Urinary bladder (tissue), 4 donors: ENCODE data around the gene OR5J2. TPM values are rescaled to one million over a fixed set of nuclear protein-coding genes. Genes with fewer than 3 reads are reported as not detected.
"Not testable (repeated sequence)": the region's sequence is repeated elsewhere in the genome, so short reads cannot be mapped to it uniquely, and the experiment has no call there.

Experiments used
- DNase-seq: peaks from one replicate; pipeline ENCODE4 v3.0.0-alpha.2; 2015; ENCODE audit errors: extremely low spot score
- H3K27ac ChIP-seq: one replicate; pipeline ENCODE4 v1.5.1; 2013; ENCODE audit warnings: low read depth, mild to moderate bottlenecking, moderate library complexity
- H3K36me3 ChIP-seq: one replicate; pipeline ENCODE4 v1.6.1; 2013; ENCODE audit warnings: mild to moderate bottlenecking, moderate library complexity; ENCODE audit not compliant: insufficient read depth
- H3K4me1 ChIP-seq: one replicate; pipeline ENCODE4 v1.6.1; 2013; ENCODE audit warnings: mild to moderate bottlenecking, moderate library complexity; ENCODE audit not compliant: insufficient read depth
- H3K4me3 ChIP-seq: one replicate; pipeline ENCODE4 v1.5.1; 2013; ENCODE audit warnings: low read depth, low read length
- WGBS: extraction: QIAGEN DNeasy Blood & Tissue Kit; methylation state at CpG from one replicate; pipeline ENCODE4 v1.1.7; 2013; 5-methylcytosine and 5-hydroxymethylcytosine counted together
- polyA plus RNA-seq: library from polyadenylated mRNA; stranded (reverse); fragments of 200-250 nt; gene quantifications from one replicate; pipeline ENCODE4 v1.2.3, GENCODE V29; 2013
- total RNA-seq: library from RNA; depleted of rRNA; stranded (reverse); fragments of >200 nt; gene quantifications from one replicate; pipeline ENCODE4 v1.2.3, GENCODE V29; 2014
- donor health status: healthy with polysubstance abuse.
- donor health status: healthy.

OR5J2 gene
- not detected for total RNA-seq
- not detected for polyA plus RNA-seq

- 65% methylated on average over 1 of the region's 1 CpG for WGBS
- Histone ChIP-seq H3K4me3 (no peak within 1 kb of the TSS), H3K27ac (no peak within 1 kb of the TSS), H3K36me3 (no peaks in the 10 kb centered on the region), H3K4me1 (no peaks in the 10 kb centered on the region)
- DNase-seq = no peak
These were observed at the start of gene OR5J2 for GRCh38 chr11:56176318-56176717. OR5J2 (plus strand) TSS chr11:56176618; CDS start chr11:56176618, 0 bp downstream.

DNA sequence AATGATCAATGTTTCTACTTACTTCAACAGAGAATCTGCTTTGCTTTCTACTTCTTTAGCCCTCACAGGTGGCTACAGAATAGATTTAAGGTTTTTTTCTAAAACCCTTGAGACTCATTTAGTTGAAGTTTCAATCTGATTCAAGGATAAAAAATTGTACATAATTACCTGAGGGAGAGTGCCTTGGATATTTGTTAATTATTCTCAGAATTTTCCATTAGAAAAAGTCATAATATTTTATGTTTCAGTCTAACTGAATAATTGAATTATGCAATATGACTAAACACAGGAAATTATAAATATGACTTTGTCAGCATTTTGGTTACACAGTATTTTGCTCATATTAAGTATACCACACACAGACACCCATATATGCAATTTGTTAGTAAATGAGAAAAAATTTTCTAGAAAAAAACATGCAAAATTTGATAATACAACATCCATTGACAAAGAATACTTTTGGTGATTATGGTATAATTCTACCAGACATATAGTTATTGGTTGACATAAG is 36.2 kb upstream of the OR5J2 start, which contains the start of gene OR8J3:
TSS of gene OR8J3 (minus strand) at position 51 of the 511 bp plus-strand sequence. CDS start 2,483 bp downstream, outside the sequence.
- DNase-seq = no peak
- H3K36me3 ChIP-seq = no peaks in the 10 kb centered on the region

DNA sequence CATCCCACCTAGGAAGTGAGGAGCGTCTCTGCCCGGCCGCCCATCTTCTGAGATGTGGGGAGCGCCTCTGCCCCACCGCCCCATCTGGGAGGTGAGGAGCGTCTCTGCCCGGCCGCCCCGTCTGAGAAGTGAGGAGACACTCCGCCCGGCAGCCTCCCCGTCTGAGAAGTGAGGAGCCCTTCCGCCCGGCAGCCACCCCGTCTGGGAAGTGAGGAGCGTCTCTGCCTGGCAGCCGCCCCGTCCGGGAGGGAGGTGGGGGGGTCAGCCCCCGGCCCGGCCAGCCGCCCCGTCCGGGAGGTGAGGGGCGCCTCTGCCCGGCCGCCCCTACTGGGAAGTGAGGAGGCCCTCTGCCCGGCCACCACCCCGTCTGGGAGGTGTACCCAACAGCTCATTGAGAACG is 32.7 kb upstream of the OR5J2 start:
- DNase-seq, H3K4me1 ChIP-seq: not testable (repeated sequence)

More for the DNA sequence above, 36.2 kb upstream of the OR5J2 start, which contains the start of gene OR8J3:
- Histone ChIP-seq H3K4me1 (no peaks in the 10 kb centered on the region), H3K27ac (no peak within 1 kb of the TSS), H3K4me3 (no peak within 1 kb of the TSS)

DNA sequence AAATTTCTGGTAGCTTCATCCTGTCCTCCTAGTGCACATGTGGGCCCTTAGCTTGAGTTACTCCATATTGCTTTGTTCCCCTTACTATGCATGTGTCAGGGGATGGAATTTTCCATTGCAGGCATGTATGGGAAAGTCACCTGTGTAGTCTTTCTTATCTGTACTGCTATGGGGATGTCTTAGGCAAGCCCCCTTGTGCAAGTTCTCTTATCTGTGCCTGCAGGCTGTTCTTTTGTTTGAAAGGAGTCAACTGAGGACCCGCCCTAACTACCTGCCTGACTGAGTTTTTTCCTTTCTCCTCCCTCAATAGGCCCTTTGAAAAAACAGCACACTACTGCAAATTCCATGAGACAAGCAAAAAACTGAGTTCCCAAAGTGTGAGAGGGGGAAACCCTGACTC is 25.0 kb upstream of the OR5J2 start:
- H3K4me1 ChIP-seq = no peaks in the 10 kb centered on the region
- WGBS = 68% methylated on average over 1 of the region's 1 CpG
- no peak overlapping the region for H3K4me3 ChIP-seq
- H3K27ac ChIP-seq = no peak overlapping the region
- no peaks in the 10 kb centered on the region for H3K36me3 ChIP-seq
- no peak for DNase-seq

More for the DNA sequence above, 32.7 kb upstream of the OR5J2 start:
- H3K27ac ChIP-seq, H3K4me3 ChIP-seq, H3K36me3 ChIP-seq: not testable (repeated sequence)
- WGBS = 90% methylated on average over 29 of the region's 30 CpGs

DNA sequence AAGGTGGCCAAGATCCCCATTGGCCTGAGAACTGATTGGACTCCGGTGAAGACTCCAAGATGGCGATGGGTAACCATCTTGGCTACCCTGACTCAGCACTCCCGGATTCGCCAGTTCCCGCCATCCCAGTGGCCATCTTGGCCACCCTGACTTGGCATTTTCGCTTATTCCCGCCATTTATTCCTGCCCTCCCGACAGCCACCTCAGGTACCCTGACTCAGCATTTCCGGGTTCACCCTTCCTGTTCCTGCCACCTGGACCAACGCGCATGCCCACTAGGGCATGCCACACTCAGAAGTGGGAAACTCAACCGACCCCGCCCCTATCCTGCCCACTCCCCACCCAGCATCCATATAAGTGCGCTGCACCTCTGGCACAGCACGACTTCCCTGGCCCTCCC is 24.1 kb upstream of the OR5J2 start:
- Histone ChIP-seq H3K4me3 (no peak overlapping the region), H3K36me3 (no peaks in the 10 kb centered on the region), H3K4me1 (no peaks in the 10 kb centered on the region), H3K27ac (no peak overlapping the region)
- DNase-seq = no peak
- 90% methylated on average over 15 of the region's 15 CpGs for WGBS

DNA sequence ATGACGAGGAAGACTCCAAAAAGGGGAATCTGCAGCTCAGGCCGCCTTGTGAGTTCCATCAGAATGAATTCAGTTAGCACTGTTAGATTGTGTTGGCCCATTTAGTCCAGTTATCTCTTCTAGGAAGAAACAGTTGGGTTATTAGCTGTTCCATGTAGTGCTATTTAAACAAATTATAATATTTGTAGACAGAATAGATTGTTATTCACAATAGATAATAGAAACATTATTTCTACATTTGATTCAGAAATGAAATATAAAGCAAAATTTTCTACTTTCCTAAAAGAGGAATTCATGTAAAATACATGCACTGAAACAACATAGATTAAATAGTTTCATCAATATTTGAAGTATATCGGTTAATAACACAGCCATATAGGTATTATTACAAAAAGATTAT is 16.2 kb upstream of the OR5J2 start, which contains the start of gene OR8K5:
TSS of gene OR8K5 (minus strand) at position 101 of the 400 bp plus-strand sequence. CDS start at position 101, 0 bp downstream.
- Histone ChIP-seq H3K4me3 (no peak within 1 kb of the TSS), H3K27ac (no peak within 1 kb of the TSS), H3K4me1 (no peaks in the 10 kb centered on the region), H3K36me3 (no peaks in the 10 kb centered on the region)
- DNase-seq = no peak
- 78% methylated on average over 3 of the region's 3 CpGs for WGBS

DNA sequence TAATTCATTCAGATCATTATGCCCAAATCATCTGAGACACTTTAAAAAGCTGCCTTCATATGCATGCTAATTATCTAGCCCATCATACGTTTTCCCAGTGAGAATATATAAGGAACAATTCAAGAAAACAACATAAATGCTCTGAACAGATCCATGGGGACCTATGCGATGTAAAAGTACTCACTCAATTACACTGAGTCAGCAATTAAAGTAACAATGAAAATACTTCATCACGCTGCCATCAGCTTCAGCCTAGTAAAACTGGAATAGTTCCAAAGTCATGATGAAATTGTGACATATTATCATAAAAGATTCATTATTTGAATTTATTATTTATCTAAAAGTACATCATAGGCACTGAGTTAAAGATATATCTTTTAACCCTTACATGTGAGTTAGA is 12.6 kb upstream of the OR5J2 start:
- no peak overlapping the region for H3K4me3 ChIP-seq
- no peaks in the 10 kb centered on the region for H3K4me1 ChIP-seq
- WGBS = 64% methylated on average over 3 of the region's 3 CpGs
- no peak overlapping the region for H3K27ac ChIP-seq
- no peak for DNase-seq
- no peaks in the 10 kb centered on the region for H3K36me3 ChIP-seq

DNA sequence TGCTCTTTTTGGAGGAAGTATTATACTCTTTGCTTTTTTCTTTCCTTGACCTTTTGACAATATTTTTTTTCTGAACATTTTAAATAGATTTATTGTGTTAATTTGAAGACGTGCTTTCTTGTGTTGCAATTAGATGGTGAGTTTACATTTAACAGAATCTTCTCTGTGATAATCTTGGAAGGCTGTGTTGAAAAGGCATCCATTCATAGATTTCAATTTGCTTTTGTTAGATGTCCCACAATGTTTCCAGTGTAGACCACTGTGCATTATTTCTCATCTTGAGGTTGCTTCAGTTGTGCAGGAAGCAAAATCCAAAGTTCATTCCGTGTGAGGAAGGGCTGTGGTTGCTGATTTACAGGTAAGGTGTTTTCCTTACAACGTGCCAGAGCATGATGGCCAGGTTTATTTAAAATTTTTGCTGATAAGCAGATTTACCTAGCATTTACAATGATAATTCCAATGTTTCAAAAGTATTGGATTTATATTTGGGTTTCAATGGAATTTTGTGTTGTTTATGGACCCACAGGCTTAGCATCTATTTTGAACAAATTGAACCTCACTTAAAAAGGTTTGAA is 4.1 kb upstream of the OR5J2 start:
- H3K4me3 ChIP-seq = no peak overlapping the region
- no peaks in the 10 kb centered on the region for H3K4me1 ChIP-seq
- no peak for DNase-seq
- 55% methylated on average over 3 of the region's 3 CpGs for WGBS
- no peaks in the 10 kb centered on the region for H3K36me3 ChIP-seq
- H3K27ac ChIP-seq = no peak overlapping the region

- H3K36me3 ChIP-seq = no peaks in the 10 kb centered on the region
- no peaks in the 10 kb centered on the region for H3K4me1 ChIP-seq
- no peak overlapping the region for H3K27ac ChIP-seq
- no peak overlapping the region for H3K4me3 ChIP-seq
- no peak for DNase-seq
These were observed 7.0 kb downstream of the OR5J2 start for GRCh38 chr11:56183459-56183858.

GRCh38 chr11:56188602-56189001 is 12.2 kb downstream of the OR5J2 start:
- Histone ChIP-seq H3K36me3 (no peaks in the 10 kb centered on the region), H3K4me1 (no peaks in the 10 kb centered on the region), H3K4me3 (no peak overlapping the region), H3K27ac (no peak overlapping the region)
- 88% methylated on average over 3 of the region's 3 CpGs for WGBS
- DNase-seq = no peak

DNA sequence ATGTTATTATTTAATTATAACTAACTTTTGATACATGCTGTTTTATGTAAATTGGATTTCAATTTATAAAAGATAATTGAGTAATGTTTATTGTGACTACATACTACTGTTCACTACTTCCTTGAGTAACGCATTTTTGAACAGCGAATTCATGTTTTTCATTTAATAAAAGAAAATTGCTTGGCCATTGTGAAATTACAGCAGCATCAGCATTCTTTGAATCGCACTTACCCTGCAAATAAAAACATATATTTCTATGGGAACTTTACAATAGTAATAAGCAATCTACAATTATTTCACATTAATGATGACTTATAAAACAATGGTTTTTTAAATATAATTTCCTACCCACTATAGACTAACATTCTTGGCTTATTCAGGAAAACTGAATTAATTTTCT is 20.3 kb downstream of the OR5J2 start:
- no peaks in the 10 kb centered on the region for H3K4me1 ChIP-seq
- no peak overlapping the region for H3K27ac ChIP-seq
- H3K36me3 ChIP-seq = no peaks in the 10 kb centered on the region
- WGBS = 82% methylated on average over 3 of the region's 3 CpGs
- H3K4me3 ChIP-seq = no peak overlapping the region
- DNase-seq = no peak

DNA sequence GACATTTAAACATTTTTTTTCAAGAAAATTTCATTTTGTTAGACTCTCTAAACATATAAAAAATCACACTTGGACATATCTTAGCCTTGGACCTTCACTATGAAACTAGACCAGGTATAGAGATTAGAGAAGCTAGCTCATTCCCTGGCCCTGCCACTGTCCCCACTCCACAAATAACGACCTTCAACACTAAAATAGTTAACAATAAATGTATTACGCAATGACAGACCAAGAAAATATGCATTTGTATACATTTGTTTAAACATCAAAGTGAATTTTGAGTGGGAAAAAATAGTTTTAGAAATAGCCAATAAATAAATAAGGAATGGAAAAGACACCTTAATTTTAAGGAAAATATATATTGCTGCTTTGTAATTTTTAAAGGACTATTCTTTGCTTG is 20.9 kb downstream of the OR5J2 start:
- no peak overlapping the region for H3K4me3 ChIP-seq
- no peaks in the 10 kb centered on the region for H3K36me3 ChIP-seq
- no peak for DNase-seq
- no peak overlapping the region for H3K27ac ChIP-seq
- WGBS = 58% methylated on average over 2 of the region's 2 CpGs
- H3K4me1 ChIP-seq = no peaks in the 10 kb centered on the region

DNA sequence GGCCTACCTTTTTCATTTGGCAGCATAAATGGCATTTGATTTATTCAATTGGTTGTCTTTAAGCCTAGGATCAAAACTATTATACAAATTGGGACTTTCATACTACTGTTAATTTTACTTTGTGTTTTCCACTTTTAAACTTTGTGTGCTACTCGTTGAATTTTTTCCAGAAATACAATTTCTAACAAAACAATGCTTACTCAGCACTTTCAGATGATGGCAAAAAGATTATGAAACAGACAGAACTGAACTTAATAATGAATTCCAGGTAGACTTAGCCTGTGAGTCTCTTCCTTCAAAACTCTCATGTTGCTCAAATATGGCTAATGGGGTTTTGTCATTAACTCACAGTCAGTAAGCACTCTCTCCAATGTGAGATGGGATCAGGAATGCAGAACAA is 31.4 kb downstream of the OR5J2 start:
- Histone ChIP-seq H3K4me3 (no peak overlapping the region), H3K27ac (no peak overlapping the region), H3K36me3 (no peaks in the 10 kb centered on the region), H3K4me1 (no peaks in the 10 kb centered on the region)
- WGBS = 52% methylated on average over 1 of the region's 1 CpG
- DNase-seq = no peak

GRCh38 chr11:56214537-56214936 is 38.1 kb downstream of the OR5J2 start:
- WGBS = 74% methylated on average over 2 of the region's 2 CpGs
- H3K27ac ChIP-seq = no peak overlapping the region
- no peak for DNase-seq

More at GRCh38 chr11:56214537-56214936, 38.1 kb downstream of the OR5J2 start:
- Histone ChIP-seq H3K36me3 (no peaks in the 10 kb centered on the region), H3K4me1 (no peaks in the 10 kb centered on the region), H3K4me3 (no peak overlapping the region)
